OCI-LY1 (cell line): ENCODE data around the gene DNAJB8.

Experiments used
- H2AFZ ChIP-seq: fragments of 200-600 bp; sonication (generic), shearing (Covaris generic); 2 replicates; pipeline ENCODE4 v1.6.0; 2014; ENCODE audit warnings: antibody characterized with exemption, mild to moderate bottlenecking, low read length
- H3F3A ChIP-seq: fragments of 200-600 bp; sonication (generic), shearing (Covaris generic); 2 replicates; pipeline ENCODE4 v1.6.0; 2014; ENCODE audit warnings: mild to moderate bottlenecking, antibody characterized with exemption, low read length, moderate library complexity; ENCODE audit not compliant: insufficient read depth
- H3K27ac ChIP-seq: fragments of 200-600 bp; sonication (generic); 2 replicates; pipeline ENCODE4 v1.5.1; 2014; ENCODE audit warnings: low read length, mixed run types, mild to moderate bottlenecking, low read depth; ENCODE audit not compliant: poor library complexity, severe bottlenecking
- H3K27me3 ChIP-seq: fragments of 200-600 bp; sonication (generic); 2 replicates; pipeline ENCODE4 v1.6.0; 2014; ENCODE audit warnings: antibody characterized with exemption, mild to moderate bottlenecking, low read length, moderate library complexity; ENCODE audit not compliant: insufficient read depth
- H3K36me3 ChIP-seq: fragments of 200-600 bp; sonication (generic); 2 replicates; pipeline ENCODE4 v1.6.1; 2014; ENCODE audit warnings: mild to moderate bottlenecking, antibody characterized with exemption, low read length, moderate library complexity, mixed read lengths; ENCODE audit not compliant: insufficient read depth
- H3K4me1 ChIP-seq: fragments of 200-600 bp; sonication (generic); 2 replicates; pipeline ENCODE4 v1.5.1; 2014; ENCODE audit warnings: mild to moderate bottlenecking, low read length, moderate library complexity; ENCODE audit not compliant: insufficient read depth, severe bottlenecking
- H3K4me2 ChIP-seq: fragments of 200-600 bp; sonication (generic), shearing (Covaris generic); 2 replicates; pipeline ENCODE4 v1.6.1; 2014; ENCODE audit warnings: low read length
- H3K4me3 ChIP-seq: fragments of 200-600 bp; sonication (generic); 2 replicates; pipeline ENCODE4 v1.5.1; 2014; ENCODE audit warnings: low read length, low read depth, mild to moderate bottlenecking, mixed read lengths; ENCODE audit not compliant: poor library complexity, severe bottlenecking
- H3K79me2 ChIP-seq: fragments of 200-600 bp; shearing (Covaris generic); 2 replicates; pipeline ENCODE4 v1.6.1; 2016; ENCODE audit warnings: mixed run types, low read length, mixed read lengths; ENCODE audit not compliant: insufficient read depth
- H3K9ac ChIP-seq: fragments of 200-600 bp; sonication (generic), shearing (Covaris generic); 2 replicates; pipeline ENCODE4 v1.6.1; 2014; ENCODE audit warnings: mild to moderate bottlenecking, low read length, mixed read lengths
- H3K9me2 ChIP-seq: fragments of 200-600 bp; sonication (generic), shearing (Covaris generic); 2 replicates; pipeline ENCODE4 v1.6.1; 2014; ENCODE audit warnings: low read depth, mild to moderate bottlenecking, low read length, mixed read lengths
- H3K9me3 ChIP-seq: fragments of 200-600 bp; shearing (Covaris generic); 2 replicates; pipeline ENCODE4 v1.6.1; 2014; ENCODE audit warnings: low read length, mixed read lengths
- H4K20me1 ChIP-seq: fragments of 200-600 bp; sonication (generic), shearing (Covaris generic); 2 replicates; pipeline ENCODE4 v1.6.0; 2016; ENCODE audit warnings: mild to moderate bottlenecking, low read length; ENCODE audit not compliant: insufficient read depth
- CTCF ChIP-seq: fragments of 200-600 bp; sonication (generic), shearing (Covaris generic); IDR thresholded peaks from 2 replicates; pipeline ENCODE4 v1.5.1; 2017; ENCODE audit warnings: mild to moderate bottlenecking, antibody characterized with exemption, low read length, moderate library complexity, mixed read lengths
- EZH2 ChIP-seq: fragments of 200-600 bp; sonication (generic), shearing (Covaris generic); IDR thresholded peaks from 2 replicates; pipeline ENCODE4 v1.8.0; 2017; ENCODE audit warnings: borderline replicate concordance, mixed run types, mild to moderate bottlenecking, antibody characterized with exemption, low read length, moderate library complexity, mixed read lengths

Gene DNAJB8

GRCh38 chr3:128466840-128467541 lies at the start of gene DNAJB8:
Gene DNAJB8 (minus strand): TSS chr3:128466890. CDS start chr3:128463245, 3,645 bp downstream.
- Histone ChIP-seq H3K4me1 (no peaks in the 10 kb centered on the region), H3K9ac (no peak within 1 kb of the TSS), H3K9me2 (no peaks in the 10 kb centered on the region), H3K4me3 (no peak within 1 kb of the TSS), H3K9me3 (no peaks in the 10 kb centered on the region), H4K20me1 (no peaks in the 10 kb centered on the region), H2AFZ (no peak within 1 kb of the TSS), H3F3A (no peaks in the 10 kb centered on the region), H3K4me2 (no peak within 1 kb of the TSS), H3K27ac (no peak within 1 kb of the TSS), H3K79me2 (no peaks in the 10 kb centered on the region), H3K36me3 (no peaks in the 10 kb centered on the region), H3K27me3 (peaks cover 4% of the 10 kb centered on the region; the same call in 1 of the 2 replicates)
- TF ChIP-seq EZH2 = no peak
- TF ChIP-seq CTCF = no peak

DNA sequence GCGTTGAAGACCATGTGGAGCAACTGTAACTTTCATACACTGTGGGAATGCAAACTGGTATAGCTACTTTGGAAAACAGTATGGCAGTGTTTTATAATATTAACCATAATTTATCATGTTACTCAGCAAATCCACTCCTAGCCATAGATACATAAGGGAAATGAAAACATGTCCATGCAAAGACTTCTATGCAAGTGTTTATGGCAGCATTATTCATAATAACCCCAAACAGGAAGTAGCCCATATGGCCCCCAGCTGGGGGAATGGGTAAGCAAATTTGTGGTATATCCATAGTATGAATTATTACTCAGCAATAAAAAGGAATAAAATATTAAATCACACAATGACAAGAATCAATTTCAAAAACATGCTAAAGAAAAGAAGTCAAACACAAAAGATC lies 49.3 kb upstream of the DNAJB8 start:
- Histone ChIP-seq H3K36me3 (no peaks in the 10 kb centered on the region), H3K4me3 (no peak overlapping the region), H3K9me3 (peaks cover 9% of the 10 kb centered on the region; the same call in 1 of the 2 replicates), H3K4me2 (no peak overlapping the region), H3K9me2 (no peaks in the 10 kb centered on the region), H3K27ac (no peak overlapping the region), H3K27me3 (0 out of 2 replicates have a peak, but pooled peaks cover 4% of the 10 kb centered on the region), H3K79me2 (no peaks in the 10 kb centered on the region), H4K20me1 (no peaks in the 10 kb centered on the region), H2AFZ (no peak overlapping the region), H3F3A (no peaks in the 10 kb centered on the region), H3K9ac (no peak overlapping the region), H3K4me1 (no peaks in the 10 kb centered on the region)
- TF ChIP-seq EZH2 (no peak), CTCF (no peak)

GRCh38 chr3:128508852-128509251 lies 42.2 kb upstream of the DNAJB8 start:
- Histone ChIP-seq H3K4me1 (no peaks in the 10 kb centered on the region), H2AFZ (no peak overlapping the region), H3K9me3 (peaks cover 2% of the 10 kb centered on the region; the same call in 1 of the 2 replicates), H3K27me3 (peaks cover 4% of the 10 kb centered on the region; the same call in 1 of the 2 replicates), H3K79me2 (no peaks in the 10 kb centered on the region), H3K4me2 (no peak overlapping the region), H3K36me3 (no peaks in the 10 kb centered on the region; the same call in 1 of the 2 replicates), H3K27ac (no peak overlapping the region), H3K9ac (no peak overlapping the region), H4K20me1 (no peaks in the 10 kb centered on the region), H3K9me2 (no peaks in the 10 kb centered on the region), H3F3A (no peaks in the 10 kb centered on the region), H3K4me3 (no peak overlapping the region)
- TF ChIP-seq EZH2 (no peak), CTCF (no peak)
